ENCODE results near the gene PROK2. TPM values are rescaled to one million over a fixed set of nuclear protein-coding genes. Genes with fewer than 3 reads are reported as not detected.

Gene PROK2
- total RNA-seq, 6 experiments from 2014 or later = 0.31 to 0.78 (median 0.47) TPM

- Histone ChIP-seq H3K4me3 (no peak overlapping the region), H3K4me1 (no peaks in the 10 kb centered on the region), H3K27ac (no peak overlapping the region), H3K36me3 (no peaks in the 10 kb centered on the region), H3K27me3 (no peaks in the 10 kb centered on the region), H3K9me3 (no peaks in the 10 kb centered on the region)
- TF ChIP-seq CTCF (IDR thresholded peaks at IDR 0.05) (no peak), POLR2A (IDR thresholded peaks at IDR 0.05) (no peak)
- ATAC-seq (no peak), DNase-seq (no peak)
- 90% methylated on average over 1 of the region's 1 CpG for WGBS (ENCODE audit: insufficient coverage, low coverage, low lambda C conversion rate, missing lambda C conversion rate)
- intact Hi-C loops (cut with DNase I) = no loop called here
Observed at GRCh38 chr3:71760140-71760539, 24.8 kb downstream of the PROK2 start.

DNA sequence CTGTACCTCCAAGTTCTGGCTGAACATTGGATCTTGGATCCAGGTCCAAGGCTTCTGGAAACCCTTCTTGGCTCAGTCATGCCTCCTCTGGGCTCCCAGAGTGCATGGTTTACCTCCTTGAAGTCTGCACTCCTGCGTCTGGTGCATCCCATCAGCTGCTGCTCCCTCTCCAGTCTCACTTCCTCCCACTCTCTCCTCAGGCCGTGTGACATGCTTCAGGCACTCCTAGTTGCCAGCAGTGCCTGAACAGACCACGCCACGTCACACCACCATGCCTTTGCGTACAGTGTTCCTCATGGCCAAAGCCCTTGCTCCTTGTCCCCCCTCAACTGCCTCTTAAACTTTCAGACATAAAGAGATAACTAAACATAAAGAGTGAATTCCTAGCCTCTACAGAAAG, 25.5 kb downstream of the PROK2 start:
- WGBS (ENCODE audit: insufficient coverage, low coverage, low lambda C conversion rate, missing lambda C conversion rate) = 59% methylated on average over 5 of the region's 5 CpGs
- Histone ChIP-seq H3K4me1 (no peaks in the 10 kb centered on the region), H3K36me3 (no peaks in the 10 kb centered on the region), H3K27me3 (no peaks in the 10 kb centered on the region), H3K4me3 (no peak overlapping the region), H3K9me3 (no peaks in the 10 kb centered on the region), H3K27ac (no peak overlapping the region)
- no peak for DNase-seq
- intact Hi-C loops (cut with DNase I) = no loop called here
- no peak for ATAC-seq
- no peak for TF ChIP-seq CTCF (IDR thresholded peaks at IDR 0.05)
- TF ChIP-seq POLR2A (IDR thresholded peaks at IDR 0.05) = no peak

DNA sequence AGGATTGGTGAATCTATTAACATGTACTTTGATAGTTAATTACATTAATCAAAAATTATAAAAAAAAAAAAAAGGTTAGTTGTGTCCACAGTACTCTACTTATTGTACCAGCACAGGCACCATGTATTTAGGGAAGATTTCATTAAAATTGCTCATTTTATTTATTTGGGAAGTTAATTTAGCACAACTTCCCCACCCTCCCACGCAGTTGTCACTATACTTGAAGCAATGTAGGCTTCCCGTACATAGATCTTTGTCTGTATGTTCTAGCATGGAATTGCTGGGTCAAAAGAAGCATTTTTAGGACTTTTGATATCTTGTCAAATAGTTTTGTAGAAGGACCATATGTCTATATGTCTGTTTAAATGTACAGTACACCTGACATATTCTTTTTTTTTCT, 26.9 kb downstream of the PROK2 start:
- Histone ChIP-seq H3K9me3 (no peaks in the 10 kb centered on the region), H3K27me3 (peaks cover 0 to 2% of the 10 kb centered on the region in 2 donors), H3K36me3 (no peaks in the 10 kb centered on the region), H3K4me1 (no peaks in the 10 kb centered on the region), H3K4me3 (no peak overlapping the region), H3K27ac (no peak overlapping the region)
- intact Hi-C loops (cut with DNase I) = no loop called here
- ATAC-seq = no peak
- 39% methylated on average over 2 of the region's 2 CpGs for WGBS (ENCODE audit: insufficient coverage, low coverage, low lambda C conversion rate, missing lambda C conversion rate)
- DNase-seq = no peak
- TF ChIP-seq POLR2A (IDR thresholded peaks at IDR 0.05) (no peak), CTCF (IDR thresholded peaks at IDR 0.05) (no peak)

DNA sequence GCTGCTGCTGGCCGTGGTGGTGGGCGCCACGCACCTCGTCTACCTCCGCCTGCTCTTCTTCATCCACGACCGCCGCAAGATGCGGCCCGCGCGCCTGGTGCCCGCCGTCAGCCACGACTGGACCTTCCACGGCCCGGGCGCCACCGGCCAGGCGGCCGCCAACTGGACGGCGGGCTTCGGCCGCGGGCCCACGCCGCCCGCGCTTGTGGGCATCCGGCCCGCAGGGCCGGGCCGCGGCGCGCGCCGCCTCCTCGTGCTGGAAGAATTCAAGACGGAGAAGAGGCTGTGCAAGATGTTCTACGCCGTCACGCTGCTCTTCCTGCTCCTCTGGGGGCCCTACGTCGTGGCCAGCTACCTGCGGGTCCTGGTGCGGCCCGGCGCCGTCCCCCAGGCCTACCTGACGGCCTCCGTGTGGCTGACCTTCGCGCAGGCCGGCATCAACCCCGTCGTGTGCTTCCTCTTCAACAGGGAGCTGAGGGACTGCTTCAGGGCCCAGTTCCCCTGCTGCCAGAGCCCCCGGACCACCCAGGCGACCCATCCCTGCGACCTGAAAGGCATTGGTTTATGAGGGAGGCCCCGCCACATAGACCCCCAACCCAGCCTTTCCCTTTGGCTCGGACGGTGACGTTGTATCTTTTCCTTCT, 30.2 kb downstream of the PROK2 start:
- peak in 1 of 4 donors; percentile 16 for ATAC-seq
- no peak overlapping the region for H3K27ac ChIP-seq
- WGBS (ENCODE audit: insufficient coverage, low coverage, low lambda C conversion rate, missing lambda C conversion rate) = 15% methylated on average over 3 of the region's 65 CpGs

More for the DNA sequence above, 30.2 kb downstream of the PROK2 start:
- H3K36me3 ChIP-seq = no peaks in the 10 kb centered on the region
- peaks cover 0 to 11% of the 10 kb centered on the region in 2 donors for H3K27me3 ChIP-seq
- no peaks in the 10 kb centered on the region for H3K9me3 ChIP-seq
- DNase-seq = peak in 1 of 3 donors; percentile 57
- TF ChIP-seq POLR2A (IDR thresholded peaks at IDR 0.05) (no peak), CTCF (IDR thresholded peaks at IDR 0.05) (no peak)
- peak overlapping the region in 2 of 3 donors; percentile 6 to 47 for H3K4me3 ChIP-seq
- no peaks in the 10 kb centered on the region for H3K4me1 ChIP-seq
- intact Hi-C loops (cut with DNase I) = no loop called here

Data from right lobe of liver (tissue), 6 donors.